Measurements from ENCODE around the gene LIN37. TPM values are rescaled to one million over a fixed set of nuclear protein-coding genes. Genes with fewer than 3 reads are reported as not detected.

The LIN37 gene
- total and polyA plus RNA-seq, 9 of the 15 experiments (the other 6 are each of a cell fraction or from before 2014, with no cell fraction given) = 1.2 to 12.5 (median 8.6) TPM

GRCh38 chr19:35714601-35715354 is 33.6 kb upstream of the LIN37 start:
- no TSS peak for BruUV-seq (replicated peaks)
- Histone ChIP-seq H3K36me3 (ENCODE audit: control insufficient read depth, insufficient read depth, low read length) (peaks cover 5% of the 10 kb centered on the region; the same call in 1 of the 3 replicates), H3K27ac (ENCODE audit: extremely low read depth, low read depth, low read length) (no peak overlapping the region), H3K79me2 (ENCODE audit: control insufficient read depth, insufficient read depth, low read length) (peaks cover 18% of the 10 kb centered on the region), H2AFZ (ENCODE audit: low read depth, low read length) (no peak overlapping the region), H3K9ac (ENCODE audit: insufficient read depth in 1 of 2, low read depth in 2 of 2, low read length in 2 of 2) (peak overlapping the region in 1 of 2 experiments; percentile 45; a peak in 2 of 4 replicates), H3K9me1 (ENCODE audit: control insufficient read depth, insufficient read depth, low read length) (no peaks in the 10 kb centered on the region), H3K4me1 (replicated peaks in 1 of 2; ENCODE audit: control insufficient read depth in 2 of 2, insufficient read depth in 2 of 2, low read length in 2 of 2) (peaks cover 14 to 52% of the 10 kb centered on the region in 2 experiments), H3K9me3 (replicated peaks; ENCODE audit: control insufficient read depth, insufficient read depth, low read depth, low read length) (no peaks in the 10 kb centered on the region), H3K4me2 (ENCODE audit: insufficient read depth, low read length) (no peak overlapping the region), H3K27me3 (ENCODE audit: control insufficient read depth in 2 of 2, insufficient read depth in 2 of 2, low read length in 2 of 2) (peaks cover 15 to 45% of the 10 kb centered on the region in 2 experiments), H4K20me1 (replicated peaks; ENCODE audit: control insufficient read depth, insufficient read depth, low read length) (0 out of 2 replicates have a peak, but pooled peaks cover 11% of the 10 kb centered on the region), H3K4me3 (no peak overlapping the region)
- TF ChIP-seq LARP7 (IDR thresholded peaks at IDR 0.05) (no peak), CEBPG (CRISPR knock-in tag; IDR thresholded peaks at IDR 0.05) (peak; percentile 45), CEBPG (tag; conservative IDR thresholded peaks at IDR 0.05 in 1 of 2, IDR thresholded peaks at IDR 0.05 in 1 of 2) (no peak), CEBPB (tag; IDR thresholded peaks at IDR 0.05) (peak; percentile 35; the same call in 1 of the 2 replicates)
- TF ChIP-seq, protein P1, sequence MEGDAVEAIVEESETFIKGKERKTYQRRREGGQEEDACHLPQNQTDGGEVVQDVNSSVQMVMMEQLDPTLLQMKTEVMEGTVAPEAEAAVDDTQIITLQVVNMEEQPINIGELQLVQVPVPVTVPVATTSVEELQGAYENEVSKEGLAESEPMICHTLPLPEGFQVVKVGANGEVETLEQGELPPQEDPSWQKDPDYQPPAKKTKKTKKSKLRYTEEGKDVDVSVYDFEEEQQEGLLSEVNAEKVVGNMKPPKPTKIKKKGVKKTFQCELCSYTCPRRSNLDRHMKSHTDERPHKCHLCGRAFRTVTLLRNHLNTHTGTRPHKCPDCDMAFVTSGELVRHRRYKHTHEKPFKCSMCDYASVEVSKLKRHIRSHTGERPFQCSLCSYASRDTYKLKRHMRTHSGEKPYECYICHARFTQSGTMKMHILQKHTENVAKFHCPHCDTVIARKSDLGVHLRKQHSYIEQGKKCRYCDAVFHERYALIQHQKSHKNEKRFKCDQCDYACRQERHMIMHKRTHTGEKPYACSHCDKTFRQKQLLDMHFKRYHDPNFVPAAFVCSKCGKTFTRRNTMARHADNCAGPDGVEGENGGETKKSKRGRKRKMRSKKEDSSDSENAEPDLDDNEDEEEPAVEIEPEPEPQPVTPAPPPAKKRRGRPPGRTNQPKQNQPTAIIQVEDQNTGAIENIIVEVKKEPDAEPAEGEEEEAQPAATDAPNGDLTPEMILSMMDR (IDR thresholded peaks at IDR 0.05 in 2 of 3, conservative IDR thresholded peaks at IDR 0.05 in 1 of 3; ENCODE audit: insufficient read depth in 2 of 3, low read depth in 1 of 3, low read length in 3 of 3) = peak in 2 of 3 experiments; percentile 11 to 31; a peak in 2 of 6 replicates
- FAIRE-seq (no peak), DNase-seq (ENCODE audit: extremely low read depth in 1 of 4, low spot score in 3 of 4) (no peak), ATAC-seq (no peak)
- intact Hi-C loops (cut with micrococcal nuclease) (no loop called here), in situ Hi-C loops (cut with MboI) (no loop called here)
- POLR2A ChIA-PET = interaction anchor here (0.9 to 1.1 kb wide), 3 partner anchors 9 to 26 kb away, joined by 3 to 5 read pairs (median 4); no protein-coding TSS in a partner anchor
- CTCF ChIA-PET (ENCODE audit: low intra/inter-chr PET ratio) = interaction anchor here (1.1 kb wide), 1 partner anchor 105 kb away, joined by 6 read pairs; no protein-coding TSS in a partner anchor
- WGBS (ENCODE audit: insufficient coverage, low coverage, missing lambda C conversion rate) = 44% methylated on average over 13 of the region's 14 CpGs

Data from K562 (cell line).